Islet of Langerhans (tissue), 1 donor: ENCODE measurements around the gene HDAC6.

Experiments
- FAIRE-seq: peaks from one replicate; lab custom pipeline; 2011; peaks lifted over from hg19 to GRCh38; lab: Jason Lieb, UNC

Gene HDAC6

GRCh38 chrX:48801280-48802088, at the start of gene HDAC6:
TSS of gene HDAC6 (plus strand) at chrX:48802067. CDS start at chrX:48802693, 626 bp downstream.
- FAIRE-seq = no peak

DNA sequence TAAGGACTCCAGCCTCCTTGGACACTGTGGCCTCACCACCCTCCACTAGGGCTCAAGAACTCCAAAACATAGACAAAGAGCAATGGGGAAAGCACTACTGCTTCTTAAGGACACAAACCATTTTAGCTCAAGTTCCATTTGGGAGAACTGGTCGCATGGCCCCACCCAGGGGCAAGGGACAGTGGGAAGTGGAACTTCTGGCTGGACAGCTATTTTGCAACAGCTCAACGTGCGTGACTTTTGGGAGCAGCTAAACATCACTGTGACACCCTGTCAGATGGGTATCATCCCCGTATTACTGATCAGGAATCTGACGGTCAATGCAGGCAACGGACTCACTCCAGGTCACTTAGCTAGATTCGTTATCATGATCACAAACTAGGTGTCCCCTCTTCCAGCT, 49.4 kb upstream of the HDAC6 start:
- FAIRE-seq = no peak

DNA sequence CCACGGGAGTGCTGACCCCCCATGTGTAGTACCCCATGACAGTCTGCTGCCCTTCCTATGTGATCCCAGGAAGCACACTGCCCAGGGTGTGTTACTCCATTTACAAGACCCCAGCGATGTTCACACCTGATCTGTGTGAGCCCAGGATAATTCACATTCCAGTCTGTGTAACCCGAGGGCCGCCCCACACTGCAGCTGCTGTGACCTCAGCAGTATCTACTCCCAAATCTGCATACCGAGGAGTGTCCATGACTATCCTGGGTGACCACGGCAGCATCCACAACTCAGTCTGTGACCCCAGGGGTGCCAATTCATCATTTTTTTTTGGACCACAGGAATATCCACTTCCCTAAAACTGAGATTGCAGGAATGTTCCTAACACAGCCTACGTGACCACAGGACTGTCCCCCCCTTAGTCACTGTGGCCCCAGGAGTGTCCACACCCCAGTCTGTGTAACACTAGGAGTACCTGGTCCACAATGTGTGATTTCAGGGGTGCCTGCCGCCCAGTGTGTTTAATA, 48.1 kb upstream of the HDAC6 start:
- FAIRE-seq = no peak

DNA sequence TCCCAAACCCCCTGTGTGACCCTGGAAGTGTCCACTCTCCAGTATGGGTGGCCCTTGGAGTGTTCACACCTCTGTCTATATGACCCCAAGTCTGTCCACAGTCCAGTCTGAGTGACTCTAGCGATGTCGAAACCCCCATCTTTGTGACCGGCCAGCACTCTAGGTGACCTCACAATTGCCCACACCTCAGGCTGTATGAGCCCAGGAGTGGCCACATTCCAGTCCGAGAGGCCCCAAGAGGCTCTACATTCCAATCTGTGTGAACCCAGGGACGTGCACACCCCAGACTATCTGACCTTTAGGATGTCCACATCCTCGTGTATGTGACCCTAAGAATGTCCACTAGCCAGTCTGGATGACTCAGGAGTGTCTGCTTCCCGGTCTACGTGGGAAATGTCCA, 47.6 kb upstream of the HDAC6 start:
- FAIRE-seq = no peak

DNA sequence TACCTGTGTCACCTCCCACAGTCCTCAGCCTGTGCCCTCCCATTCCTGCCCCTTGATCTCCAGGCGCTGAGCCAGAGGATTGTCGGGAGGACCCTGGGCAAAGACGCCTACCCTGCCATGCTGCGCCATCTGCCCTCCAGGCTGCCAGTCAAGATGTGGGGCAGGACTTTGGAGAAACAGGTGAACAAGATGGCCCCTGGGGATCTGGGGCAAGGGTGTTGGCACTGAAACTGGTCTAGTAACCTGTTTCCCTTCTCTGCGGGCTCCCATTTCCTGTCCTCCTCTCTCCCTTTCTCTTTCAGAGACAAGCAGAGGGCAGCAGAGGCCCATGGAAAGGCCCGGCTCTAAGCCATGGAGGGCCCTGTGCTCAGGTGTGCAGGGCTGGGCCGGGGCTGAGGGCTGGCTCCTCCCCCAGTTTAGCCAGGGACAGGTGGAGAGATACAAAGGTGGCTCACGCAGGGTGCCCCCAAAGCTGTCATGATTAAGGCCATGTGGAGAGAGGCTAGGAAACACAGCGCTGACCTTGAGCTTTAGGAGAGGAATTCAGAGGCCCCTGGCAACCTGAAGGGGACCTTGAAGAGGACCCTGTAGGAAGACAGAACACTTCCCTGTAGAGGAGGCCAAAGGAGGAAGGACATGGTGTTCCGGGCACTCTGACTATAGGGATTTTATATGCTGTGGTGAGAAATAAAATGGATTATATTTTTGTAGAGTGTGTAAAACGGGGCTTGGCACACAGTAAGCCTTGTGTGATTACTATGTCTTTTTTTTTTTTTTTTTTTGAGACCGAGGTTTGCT, 40.0 kb upstream of the HDAC6 start, which contains the start of gene GLOD5:
Gene GLOD5, plus strand, starts transcription at position 74 of the 798 bp plus-strand sequence. Its CDS starts 44 bp downstream, at position 118.
- FAIRE-seq = peak; percentile 21

GRCh38 chrX:48769230-48769629, 32.6 kb upstream of the HDAC6 start:
- FAIRE-seq = no peak

GRCh38 chrX:48770296-48770695, 31.6 kb upstream of the HDAC6 start:
- FAIRE-seq = no peak

GRCh38 chrX:48772602-48773001, 29.3 kb upstream of the HDAC6 start:
- FAIRE-seq = no peak

DNA sequence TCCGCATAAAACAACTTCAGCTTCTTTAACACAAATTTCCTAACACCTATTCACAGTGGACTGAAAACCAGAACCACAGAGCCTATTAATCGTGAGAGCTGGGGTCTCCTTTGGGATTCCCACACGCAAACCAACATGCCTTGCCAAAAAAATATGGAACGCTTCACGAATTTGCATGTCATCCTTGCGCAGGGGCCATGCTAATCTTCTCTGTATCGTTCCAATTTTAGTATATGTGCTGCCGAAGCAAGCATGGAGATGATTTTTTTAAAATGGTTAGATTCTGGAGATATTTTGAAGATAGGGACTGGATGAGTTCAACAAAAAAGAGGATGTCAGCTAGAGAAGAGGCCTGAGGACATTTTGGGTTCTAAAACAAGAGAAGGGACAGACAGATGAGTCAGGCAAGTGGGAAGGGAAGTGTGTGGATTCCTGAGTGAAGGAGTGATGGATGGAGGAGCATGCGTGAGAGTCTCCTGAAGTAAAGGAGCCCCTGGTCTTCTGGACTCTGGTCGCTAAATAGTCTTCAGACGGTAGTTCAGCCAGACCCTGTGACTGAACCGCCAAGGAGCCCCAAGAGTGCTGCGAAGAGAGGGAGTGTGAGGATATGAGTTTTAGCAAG, 24.9 kb upstream of the HDAC6 start:
- FAIRE-seq = no peak

DNA sequence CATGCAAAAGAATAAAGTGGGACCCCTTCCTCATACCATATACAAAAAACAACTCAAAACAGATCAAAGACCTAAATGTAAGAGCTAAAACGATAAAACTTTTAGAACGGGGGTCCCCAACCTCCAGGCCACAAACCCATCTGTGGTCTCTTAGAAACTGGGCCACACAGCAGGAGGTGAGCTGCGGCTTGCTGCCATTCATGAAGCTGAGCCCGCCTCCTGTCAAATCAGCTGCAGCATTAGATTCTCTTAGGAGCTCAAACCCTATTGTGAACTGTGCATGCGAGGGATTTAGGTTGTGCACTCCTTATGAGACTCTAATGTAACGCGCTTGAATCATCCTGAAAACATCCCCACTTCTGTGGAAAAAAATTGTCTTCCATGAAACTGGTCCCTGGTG, 22.5 kb upstream of the HDAC6 start:
- FAIRE-seq = no peak

GRCh38 chrX:48781705-48782104, 20.2 kb upstream of the HDAC6 start:
- no peak for FAIRE-seq

DNA sequence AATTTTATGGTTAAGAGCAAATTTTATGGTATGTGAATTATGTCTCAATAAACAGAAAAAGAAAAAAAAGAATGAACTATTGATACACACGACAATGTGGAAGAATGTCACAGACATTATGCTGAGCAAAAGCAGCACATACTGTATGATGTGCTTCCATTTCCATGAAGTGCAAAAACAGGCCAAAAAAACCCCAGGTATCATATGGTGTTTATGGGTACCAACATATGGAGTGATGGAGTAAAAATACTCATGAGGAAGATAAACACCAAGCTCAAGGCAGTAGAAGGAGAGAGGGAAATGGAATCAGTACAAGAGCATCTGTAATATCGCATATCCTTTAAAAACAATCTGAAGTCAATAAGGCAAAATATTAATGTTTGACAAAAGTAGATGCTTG, 19.7 kb upstream of the HDAC6 start:
- no peak for FAIRE-seq

DNA sequence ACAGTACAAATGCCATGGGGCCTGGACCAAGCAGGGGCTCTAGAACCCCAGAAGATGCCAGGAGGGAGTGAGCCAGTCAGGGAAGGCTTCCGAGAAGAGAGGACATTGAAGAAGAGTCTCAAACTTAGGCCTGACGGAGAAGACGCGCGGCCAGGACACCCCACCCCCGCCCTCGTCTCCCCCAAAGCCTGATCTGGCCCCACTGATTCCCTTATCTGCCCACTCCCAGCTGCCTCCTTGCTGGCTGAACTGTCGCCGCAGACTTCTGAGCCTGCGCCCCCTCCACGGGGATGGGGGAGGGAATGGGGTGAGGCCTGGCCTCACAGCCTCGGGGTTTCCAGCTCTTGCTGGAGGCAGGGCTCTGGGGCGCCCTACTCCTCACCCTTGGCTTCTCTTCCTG, 19.1 kb upstream of the HDAC6 start:
- FAIRE-seq = no peak

DNA sequence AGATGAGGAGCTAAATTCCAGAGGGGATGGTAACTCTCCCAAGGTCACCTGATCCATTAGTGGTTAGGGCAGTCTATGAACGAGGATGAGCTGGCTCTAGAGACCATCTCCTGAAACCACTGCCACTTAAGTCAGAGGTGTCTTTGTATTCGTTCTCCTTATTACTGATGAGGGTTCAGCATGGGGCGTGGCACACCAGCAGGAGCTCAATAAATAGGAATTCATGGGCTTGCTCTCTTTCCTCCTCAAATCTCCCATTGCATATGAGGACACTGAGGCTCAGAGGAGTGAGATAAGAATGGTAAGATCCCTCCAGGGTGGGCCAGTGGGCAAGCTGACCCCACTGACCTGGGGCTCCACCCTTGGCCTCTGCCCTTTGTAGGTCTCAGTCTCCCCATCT, 17.1 kb upstream of the HDAC6 start:
- no peak for FAIRE-seq

DNA sequence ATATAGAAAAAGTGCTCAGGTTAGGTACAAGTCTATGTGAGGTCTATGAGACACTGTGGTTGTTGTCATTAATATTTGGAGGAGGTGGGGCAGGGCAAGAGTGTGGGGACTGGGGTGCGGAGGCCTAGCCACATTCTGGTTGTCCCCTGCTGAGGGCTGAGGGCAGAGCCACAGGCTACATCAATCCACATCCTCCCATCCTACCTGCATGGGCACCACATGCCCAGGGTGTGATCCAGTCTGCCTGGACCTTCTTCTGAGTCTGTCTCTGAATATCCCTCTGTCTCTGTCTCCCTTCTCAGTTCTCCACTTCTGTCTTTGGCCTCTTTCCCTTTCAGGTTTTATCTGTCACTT, 16.7 kb upstream of the HDAC6 start:
- no peak for FAIRE-seq

- no peak for FAIRE-seq
Measured at GRCh38 chrX:48785540-48786214, 16.2 kb upstream of the HDAC6 start.

- no peak for FAIRE-seq
Measured at GRCh38 chrX:48786341-48786800, 15.5 kb upstream of the HDAC6 start, which contains the start of gene GATA1. TSS of gene GATA1 (plus strand) at chrX:48786590. CDS start at chrX:48791110, 4,520 bp downstream.

DNA sequence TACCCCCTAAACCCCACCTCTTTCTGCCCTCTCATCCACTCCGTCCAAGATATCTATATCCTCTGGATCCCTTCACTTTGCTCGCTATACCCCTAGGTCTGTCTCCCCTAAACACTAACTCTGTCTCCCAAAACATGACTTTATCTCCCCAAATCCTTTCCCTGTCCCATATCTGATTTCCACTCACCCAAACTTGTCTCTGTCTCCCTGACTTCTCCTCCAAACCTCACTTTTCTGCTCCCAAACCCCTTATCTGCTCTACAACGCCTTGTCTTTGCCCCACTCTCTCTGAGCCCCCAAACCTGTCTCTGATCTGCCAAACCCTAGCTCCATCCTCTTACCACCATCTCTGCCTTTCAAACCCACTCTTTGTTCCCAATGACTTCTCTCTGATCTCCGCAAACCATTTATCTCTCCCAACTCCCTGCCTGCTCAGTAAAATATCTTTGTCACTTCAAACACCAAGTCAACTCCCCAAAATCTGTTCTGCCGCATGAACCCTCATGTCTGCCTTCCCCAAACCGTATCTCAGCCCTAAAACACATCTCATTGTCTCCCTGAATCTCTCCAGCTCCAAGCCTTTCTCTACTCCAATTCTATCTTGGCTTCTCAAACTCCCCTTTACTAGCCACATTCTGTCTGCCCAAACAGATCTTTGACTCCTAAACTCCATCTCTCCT, 14.9 kb upstream of the HDAC6 start:
- FAIRE-seq = no peak

GRCh38 chrX:48787505-48788443, 14.1 kb upstream of the HDAC6 start:
- FAIRE-seq = no peak
